Calu3 (cell line): ENCODE data around the gene MLLT3. TPM values are rescaled to one million over a fixed set of nuclear protein-coding genes. Genes with fewer than 3 reads are reported as not detected.

Experiments used
- BruUV-seq: library from RNA; stranded (reverse); fragments of 400-500 nt; replicated peaks from 2 replicates; lab custom pipeline; 2021; lab: Mats Ljungman, UMichigan
- CTCF ChIA-PET: fragments of 300-600 bp; sonication (Branson Sonifier 250); formaldehyde crosslinking; loops from one replicate; lab custom pipeline; 2022; ENCODE audit warnings: antibody characterized with exemption; lab: Charles Lee
- DNase-seq: peaks from one replicate; pipeline ENCODE4 v3.0.0; 2022
- H3K27ac Mint-ChIP-seq: one replicate; pipeline ENCODE4 v1.8.0; 2022; ENCODE audit warnings: mixed read lengths; ENCODE audit not compliant: unreplicated experiment
- H3K27me3 Mint-ChIP-seq: one replicate; pipeline ENCODE4 v1.8.0; 2022; ENCODE audit warnings: mixed read lengths; ENCODE audit not compliant: unreplicated experiment
- H3K36me3 Mint-ChIP-seq: one replicate; pipeline ENCODE4 v1.8.0; 2022; ENCODE audit warnings: mild to moderate bottlenecking, moderate library complexity, mixed read lengths; ENCODE audit not compliant: insufficient read depth, unreplicated experiment
- H3K4me1 Mint-ChIP-seq: one replicate; pipeline ENCODE4 v1.8.0; 2022; ENCODE audit warnings: mild to moderate bottlenecking, low read depth, mixed read lengths; ENCODE audit not compliant: unreplicated experiment
- H3K4me3 Mint-ChIP-seq: one replicate; pipeline ENCODE4 v1.8.0; 2022; ENCODE audit warnings: mild to moderate bottlenecking, low read depth, moderate library complexity, mixed read lengths; ENCODE audit not compliant: unreplicated experiment
- H3K9me3 Mint-ChIP-seq: one replicate; pipeline ENCODE4 v1.8.0; 2022; ENCODE audit warnings: low read depth, mixed read lengths; ENCODE audit not compliant: unreplicated experiment
- CTCF ChIP-seq: fragments of 200-600 bp; IDR thresholded peaks from one replicate; pipeline ENCODE4 v1.8.0; 2022; ENCODE audit warnings: antibody characterized with exemption; ENCODE audit not compliant: unreplicated experiment
- intact Hi-C: fragments of 100-400 bp; cut with micrococcal nuclease; formaldehyde crosslinking; loops from one replicate; pipeline ENCODE4 v1.10.0; 2022; ENCODE audit not compliant: unreplicated experiment
- total RNA-seq: library from RNA; stranded (reverse); gene quantifications from 2 replicates; pipeline ENCODE4 v1.2.3, GENCODE V29; 2022

Gene MLLT3
- total RNA-seq, 1 experiment from 2014 or later: 23.1 TPM

- intact Hi-C loops: no loop called here
- CTCF ChIA-PET: interaction anchor here (0.6 kb wide), 1 partner anchor 60 kb away, joined by 5 read pairs; no protein-coding TSS in a partner anchor
- no TSS peak for BruUV-seq
- H3K27me3 Mint-ChIP-seq: no peaks in the 10 kb centered on the region
- no peak for DNase-seq
- H3K9me3 Mint-ChIP-seq: no peaks in the 10 kb centered on the region
- no peak overlapping the region for H3K4me3 Mint-ChIP-seq
- TF ChIP-seq CTCF: no peak
- H3K4me1 Mint-ChIP-seq: no peaks in the 10 kb centered on the region
- no peaks in the 10 kb centered on the region for H3K36me3 Mint-ChIP-seq
- no peak overlapping the region for H3K27ac Mint-ChIP-seq
These were observed 257.3 kb downstream of the MLLT3 start for GRCh38 chr9:20364959-20365358.

- BruUV-seq: no TSS peak
- no peak overlapping the region for H3K27ac Mint-ChIP-seq
- H3K27me3 Mint-ChIP-seq: no peaks in the 10 kb centered on the region
- H3K36me3 Mint-ChIP-seq: no peaks in the 10 kb centered on the region
- peaks cover 5% of the 10 kb centered on the region for H3K4me1 Mint-ChIP-seq
- no peaks in the 10 kb centered on the region for H3K9me3 Mint-ChIP-seq
- TF ChIP-seq CTCF: no peak
- CTCF ChIA-PET: no interaction called here
- DNase-seq: no peak
- intact Hi-C loops: no loop called here
- H3K4me3 Mint-ChIP-seq: no peak overlapping the region
These were observed 259.1 kb downstream of the MLLT3 start for GRCh38 chr9:20363233-20363632.

GRCh38 chr9:20361656-20362570 lies 260.4 kb downstream of the MLLT3 start:
- no peak for TF ChIP-seq CTCF
- Mint-ChIP-seq H3K4me3 (no peak overlapping the region), H3K9me3 (no peaks in the 10 kb centered on the region), H3K27ac (no peak overlapping the region), H3K4me1 (peaks cover 18% of the 10 kb centered on the region), H3K27me3 (no peaks in the 10 kb centered on the region), H3K36me3 (peaks cover 6% of the 10 kb centered on the region)
- intact Hi-C loops: no loop called here
- CTCF ChIA-PET: no interaction called here
- no TSS peak for BruUV-seq
- DNase-seq: no peak

GRCh38 chr9:20361229-20361628 lies 261.1 kb downstream of the MLLT3 start:
- TF ChIP-seq CTCF: no peak
- CTCF ChIA-PET: no interaction called here
- Mint-ChIP-seq H3K4me1 (peaks cover 23% of the 10 kb centered on the region), H3K36me3 (peaks cover 9% of the 10 kb centered on the region), H3K27ac (no peak overlapping the region), H3K27me3 (no peaks in the 10 kb centered on the region), H3K4me3 (no peak overlapping the region), H3K9me3 (no peaks in the 10 kb centered on the region)
- DNase-seq: no peak
- intact Hi-C loops: no loop called here
- BruUV-seq: no TSS peak
